Activated CD8-positive, alpha-beta memory T cell treated with anti-CD3 and anti-CD28 coated beads, Interleukin-2, amount 50 U/mL, for 1 hour (primary cell): Measurements from ENCODE around the gene OR6B1.
"Not testable (repeated sequence)": the region's sequence is repeated elsewhere in the genome, so short reads cannot be mapped to it uniquely, and the experiment has no call there.

Source experiments
- DNase-seq: peaks from one replicate; pipeline ENCODE4 v3.0.0-alpha.2; 2020; ENCODE audit errors: extremely low read depth

OR6B1 gene

GRCh38 chr7:144006029-144006691 lies 6.0 kb downstream of the OR6B1 start:
- no peak for DNase-seq

DNA sequence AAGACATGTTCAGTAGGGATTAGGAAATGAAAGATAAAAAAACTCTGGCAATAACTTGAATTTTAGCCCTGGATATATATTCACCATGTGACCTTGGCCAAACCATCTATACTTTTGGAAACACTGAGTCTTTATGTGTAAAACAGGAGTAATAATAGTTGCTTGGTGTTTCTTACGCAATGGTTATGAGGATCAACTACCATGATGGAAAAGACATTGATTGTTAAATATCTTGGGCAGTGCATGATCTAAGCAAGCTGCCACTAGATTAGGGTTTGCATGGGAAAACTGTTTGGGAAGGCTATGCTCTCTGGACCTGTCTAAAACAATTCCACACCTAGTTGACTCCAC lies 6.5 kb downstream of the OR6B1 start:
- no peak for DNase-seq

DNA sequence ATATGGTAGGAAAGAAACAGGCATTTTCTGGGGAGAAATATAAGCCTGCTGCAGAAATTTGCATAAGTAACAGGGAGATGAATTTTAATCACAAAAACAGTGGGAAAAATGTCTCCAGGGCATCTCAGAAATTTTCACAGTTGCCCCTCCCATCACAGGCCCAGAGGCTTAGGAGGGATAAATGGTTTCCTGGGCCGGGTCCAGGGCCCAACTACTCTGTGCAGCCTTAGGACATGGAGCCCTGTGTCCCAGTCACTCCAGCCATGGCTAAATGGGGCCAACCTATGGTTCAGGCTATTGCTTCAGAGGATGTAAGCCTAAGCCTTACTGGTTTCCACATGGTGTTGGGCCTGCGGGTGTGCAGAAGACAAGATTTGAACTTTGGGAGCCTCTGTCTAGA lies 9.2 kb downstream of the OR6B1 start:
- DNase-seq: no peak

DNA sequence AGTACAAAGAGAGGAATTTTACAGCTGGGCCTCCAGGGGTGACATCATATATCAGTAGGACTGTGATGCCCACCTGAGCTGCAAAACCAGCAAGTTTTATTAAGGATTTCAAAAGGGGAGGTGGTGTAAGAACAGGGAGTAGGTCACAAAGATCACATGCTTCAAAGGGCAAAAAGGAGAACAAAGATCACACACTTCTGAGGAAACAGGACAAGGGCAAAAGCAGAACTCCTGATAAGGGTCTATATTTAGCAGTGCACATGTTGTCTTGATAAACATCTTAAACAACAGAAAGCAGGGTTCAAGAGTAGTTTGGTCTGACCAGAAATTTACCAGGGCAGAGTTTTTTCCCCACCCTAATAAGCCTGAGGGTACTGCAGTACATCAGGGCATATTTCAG lies 9.9 kb downstream of the OR6B1 start:
- not testable (repeated sequence) for DNase-seq

- not testable (repeated sequence) for DNase-seq
These were observed 10.7 kb downstream of the OR6B1 start for GRCh38 chr7:144010821-144011220.

- no peak for DNase-seq
These were observed 11.5 kb downstream of the OR6B1 start for GRCh38 chr7:144011458-144012230.

GRCh38 chr7:144018065-144018464 lies 17.9 kb downstream of the OR6B1 start:
- no peak for DNase-seq

DNA sequence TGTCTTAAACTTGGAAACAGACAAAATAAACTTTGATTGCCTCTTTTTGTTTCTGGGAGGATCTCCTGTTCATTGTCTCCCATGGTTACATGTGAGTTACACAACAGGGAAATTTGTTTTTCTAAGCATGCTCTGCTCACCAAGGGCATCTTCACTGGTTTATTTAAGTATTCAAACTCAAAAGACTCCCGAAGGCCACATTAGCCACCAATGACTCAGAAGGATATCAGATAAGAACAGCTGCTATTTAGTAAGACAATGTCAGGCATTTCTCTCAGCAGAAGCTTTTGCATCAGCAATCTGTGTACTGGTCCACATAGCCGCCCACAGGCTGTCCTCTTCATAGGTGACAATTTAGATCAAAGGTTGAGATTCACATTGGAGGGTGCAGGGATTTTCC lies 19.3 kb downstream of the OR6B1 start:
- DNase-seq: no peak

DNA sequence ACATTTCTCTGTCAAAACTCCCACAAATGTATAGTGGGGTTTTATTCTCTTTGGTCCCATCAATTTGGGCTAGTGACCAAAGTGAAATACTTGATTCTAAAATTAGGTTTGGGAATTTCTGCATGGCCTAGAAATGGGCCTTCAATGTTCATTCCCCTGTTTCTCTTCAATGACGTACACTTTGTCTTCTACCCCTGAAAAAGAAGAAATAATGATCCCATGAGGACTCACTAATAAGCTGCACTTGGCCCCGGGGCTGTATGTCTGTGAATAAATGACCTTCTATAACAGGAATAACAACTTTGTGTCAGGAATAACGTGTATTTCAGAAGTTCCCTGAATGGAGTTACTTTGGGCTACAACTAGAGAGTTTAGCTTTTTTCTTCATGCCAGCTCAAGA lies 20.2 kb downstream of the OR6B1 start:
- DNase-seq: no peak

DNA sequence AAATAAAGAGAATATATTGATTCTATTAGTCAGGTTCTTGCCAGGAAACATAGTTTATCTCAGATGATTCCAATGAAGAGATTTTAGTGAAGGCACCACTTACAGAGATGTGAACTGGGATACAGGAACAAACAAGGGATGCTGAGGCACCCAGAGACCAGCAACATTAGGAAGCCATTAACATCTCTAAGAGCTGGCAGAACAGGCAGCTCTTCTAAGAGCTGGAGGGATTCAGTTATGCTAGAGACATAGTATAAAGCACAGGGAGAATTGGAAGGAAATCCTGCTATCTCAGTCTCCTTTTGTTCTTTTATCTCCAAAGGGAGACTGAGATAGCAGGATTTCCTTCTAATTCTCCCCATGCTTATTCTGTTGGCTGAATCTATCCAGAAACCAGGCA lies 22.0 kb downstream of the OR6B1 start:
- DNase-seq: no peak

- DNase-seq: no peak
These were observed 23.2 kb downstream of the OR6B1 start for GRCh38 chr7:144023171-144023827.

GRCh38 chr7:144024213-144024612 lies 24.1 kb downstream of the OR6B1 start:
- DNase-seq: no peak

GRCh38 chr7:144026203-144026883 lies 26.2 kb downstream of the OR6B1 start:
- no peak for DNase-seq

DNA sequence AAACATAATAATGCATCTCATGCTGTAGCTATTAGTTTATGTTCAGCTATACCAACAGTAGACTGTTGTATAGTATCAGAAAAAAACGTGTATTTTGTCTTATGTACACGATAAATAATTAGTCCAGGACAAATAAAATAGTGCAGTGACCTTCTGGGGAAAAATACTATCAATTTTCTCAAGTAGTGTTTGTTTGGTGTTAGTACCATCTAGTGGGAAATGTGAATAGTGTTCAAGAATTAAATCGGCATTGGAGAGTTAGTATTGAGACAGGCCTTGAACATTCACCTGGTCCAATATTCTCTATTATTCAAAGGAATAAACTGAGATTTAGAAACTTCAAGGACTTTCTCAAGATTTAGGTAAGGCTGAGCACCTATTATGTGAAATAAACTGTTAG lies 26.9 kb downstream of the OR6B1 start:
- no peak for DNase-seq

DNA sequence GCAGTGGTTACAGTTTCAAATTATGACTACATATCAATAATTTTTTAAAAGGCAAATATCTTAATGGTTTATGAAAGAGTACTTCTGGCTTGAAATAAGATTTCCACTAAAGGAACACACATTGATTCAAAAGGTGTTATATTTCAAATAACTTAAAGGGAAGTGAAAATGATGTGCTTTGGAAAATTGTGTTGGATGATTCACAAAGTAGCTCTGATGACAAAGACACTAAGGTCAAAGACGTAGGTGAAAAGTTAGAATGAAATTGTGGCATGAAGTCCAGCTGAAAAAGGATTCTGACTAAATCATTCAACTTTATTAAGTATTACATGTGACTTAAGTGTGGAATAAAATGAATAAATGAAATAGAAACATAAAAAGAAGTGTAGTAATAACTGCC lies 27.9 kb downstream of the OR6B1 start:
- no peak for DNase-seq

DNA sequence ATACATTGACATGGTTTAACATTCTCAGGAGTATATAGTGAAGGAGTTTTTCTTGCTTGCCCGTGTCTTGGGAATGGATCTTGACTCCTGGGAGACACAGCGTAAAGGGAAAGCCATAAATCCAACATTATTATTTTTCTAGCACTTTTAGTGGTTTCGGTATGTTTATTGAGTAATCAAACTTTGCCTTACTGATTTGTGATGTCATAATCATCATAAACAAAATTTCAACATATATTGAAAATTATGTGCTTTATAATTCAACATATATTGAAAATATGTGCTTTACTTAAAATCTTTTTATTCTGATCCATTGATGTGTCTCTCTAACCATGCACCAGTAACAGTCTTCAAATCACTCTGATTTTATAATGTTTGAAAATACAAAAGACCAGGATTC lies 28.4 kb downstream of the OR6B1 start:
- no peak for DNase-seq

GRCh38 chr7:144032516-144032915 lies 32.4 kb downstream of the OR6B1 start:
- DNase-seq: no peak

DNA sequence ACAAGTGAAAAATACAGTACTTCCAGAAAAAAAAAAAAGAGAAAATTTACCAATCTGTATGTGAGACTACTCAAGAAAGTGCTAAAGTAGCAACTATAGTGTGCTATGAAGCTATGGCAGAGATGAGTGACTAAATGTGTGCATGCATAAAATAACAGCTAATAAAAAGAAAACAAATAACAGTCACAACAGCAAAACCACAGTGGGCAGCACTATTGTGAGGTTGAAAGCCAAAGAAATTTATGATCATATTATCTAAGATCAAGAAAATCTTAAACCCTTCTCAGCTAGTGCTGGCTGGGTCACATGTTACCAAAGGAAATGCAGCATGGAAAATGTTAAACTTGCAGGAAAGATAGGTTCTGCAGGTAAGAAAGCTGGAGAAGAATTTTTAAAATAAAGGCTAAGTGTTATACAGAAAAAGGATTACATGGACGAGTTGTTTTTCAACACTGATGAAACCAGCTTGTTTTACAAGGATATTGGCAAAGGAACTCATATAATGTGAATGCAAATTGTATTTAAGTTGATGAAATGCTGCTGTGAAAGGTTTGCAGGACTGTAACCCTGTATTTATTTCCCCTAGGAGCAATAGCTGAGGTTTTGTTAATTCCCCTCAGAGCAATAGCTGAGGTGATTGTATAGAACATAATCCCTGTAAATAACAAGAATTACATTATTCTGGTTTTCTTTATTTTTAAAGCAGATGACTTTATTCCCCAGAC lies 33.0 kb downstream of the OR6B1 start:
- DNase-seq: no peak

DNA sequence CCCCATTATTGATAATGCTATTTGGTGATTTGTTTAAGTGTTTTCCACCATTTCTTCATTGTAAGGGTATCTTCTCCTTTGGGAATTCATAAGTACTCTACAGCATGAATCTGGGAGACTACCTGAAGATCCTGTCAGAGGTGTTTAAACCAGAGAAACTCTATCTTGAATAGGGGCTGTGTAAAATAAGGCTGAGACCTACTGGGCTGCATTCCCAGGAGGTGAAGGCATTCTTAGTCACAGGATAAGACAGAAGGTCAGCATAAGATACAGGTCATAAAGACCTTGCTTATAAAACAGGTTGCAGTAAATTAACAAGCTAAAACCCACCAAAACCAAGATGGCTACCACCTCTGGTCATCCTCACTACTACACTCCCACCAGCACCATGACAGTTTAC lies 35.3 kb downstream of the OR6B1 start:
- no peak for DNase-seq

GRCh38 chr7:144036302-144036885 lies 36.3 kb downstream of the OR6B1 start:
- no peak for DNase-seq

DNA sequence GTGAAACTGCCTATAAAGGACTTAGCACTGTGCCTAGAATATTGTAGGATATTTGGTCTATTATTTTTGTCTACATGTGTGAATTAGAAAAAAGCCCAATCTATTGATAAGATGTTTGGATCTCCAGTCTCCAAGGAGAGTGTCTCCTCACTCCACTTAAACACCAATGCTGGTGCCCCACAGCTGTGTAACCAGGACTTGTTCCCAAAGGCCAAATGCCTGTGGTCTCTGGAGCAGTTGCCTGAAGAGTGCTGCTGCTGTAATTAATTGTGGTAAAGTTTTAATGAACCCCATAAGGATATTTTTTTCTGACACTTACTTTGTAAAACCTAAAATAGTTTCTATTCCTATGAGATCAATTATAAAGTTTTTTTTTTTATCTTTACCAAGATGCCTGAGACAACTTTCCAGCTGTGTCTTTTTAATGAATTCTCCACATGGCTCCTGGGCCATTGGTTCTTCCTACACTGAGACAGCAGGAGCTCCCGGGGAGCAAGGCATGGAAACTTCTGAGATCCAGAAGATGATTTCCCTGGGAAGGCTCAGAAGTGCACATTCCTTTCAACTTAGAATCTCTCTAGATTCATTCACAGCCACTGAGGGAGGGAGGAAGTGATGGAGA lies 37.4 kb downstream of the OR6B1 start:
- DNase-seq: no peak
